Measurements from ENCODE around the gene DIPK2A. TPM values are rescaled to one million over a fixed set of nuclear protein-coding genes. Genes with fewer than 3 reads are reported as not detected.

DIPK2A gene, protein sequence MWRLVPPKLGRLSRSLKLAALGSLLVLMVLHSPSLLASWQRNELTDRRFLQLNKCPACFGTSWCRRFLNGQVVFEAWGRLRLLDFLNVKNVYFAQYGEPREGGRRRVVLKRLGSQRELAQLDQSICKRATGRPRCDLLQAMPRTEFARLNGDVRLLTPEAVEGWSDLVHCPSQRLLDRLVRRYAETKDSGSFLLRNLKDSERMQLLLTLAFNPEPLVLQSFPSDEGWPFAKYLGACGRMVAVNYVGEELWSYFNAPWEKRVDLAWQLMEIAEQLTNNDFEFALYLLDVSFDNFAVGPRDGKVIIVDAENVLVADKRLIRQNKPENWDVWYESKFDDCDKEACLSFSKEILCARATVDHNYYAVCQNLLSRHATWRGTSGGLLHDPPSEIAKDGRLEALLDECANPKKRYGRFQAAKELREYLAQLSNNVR
- 10 to 100 TPM; 15.7 to 73.6 (median 28.0) TPM for total RNA-seq

DNA sequence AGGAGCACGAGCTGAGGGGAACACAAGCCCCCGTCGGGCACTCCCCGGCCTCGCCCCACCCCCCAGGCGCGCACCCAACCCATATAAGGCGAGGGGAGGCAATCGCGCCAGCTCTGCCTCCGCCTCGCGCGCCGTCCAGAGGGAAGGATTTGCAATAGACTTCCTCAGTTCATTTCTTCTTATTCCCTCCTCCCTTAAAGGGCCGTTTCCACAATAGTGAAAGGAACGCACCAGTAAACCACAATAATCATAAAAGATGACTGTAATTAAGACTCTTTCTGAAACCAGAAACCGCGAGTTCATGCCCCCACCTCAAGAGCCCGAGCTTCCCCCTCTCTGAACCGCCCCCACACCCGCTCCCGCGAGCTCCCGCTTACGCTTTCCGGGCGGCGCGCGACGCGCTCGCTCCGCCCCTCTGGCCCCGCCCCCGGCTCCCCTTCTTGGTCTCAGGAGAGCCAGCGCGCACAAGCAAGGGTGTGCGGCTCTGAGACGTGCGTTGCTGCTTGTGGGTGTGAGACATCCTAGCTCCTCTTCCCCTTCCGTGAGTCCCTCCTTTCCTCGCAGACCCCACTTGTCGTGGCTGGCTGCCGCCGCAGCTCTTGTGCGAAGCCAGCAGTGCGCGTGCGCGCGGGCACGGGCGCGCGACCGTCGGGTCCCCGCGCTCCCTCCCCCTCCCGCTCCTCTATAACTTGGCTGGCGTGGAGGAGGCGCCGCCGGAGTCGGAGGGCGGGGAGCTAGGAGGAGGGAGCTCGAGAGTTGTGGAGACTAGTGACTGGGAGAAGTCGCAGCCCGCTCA lies at the start of gene DIPK2A:
DIPK2A (plus strand) TSS at position 465 of the 796 bp plus-strand sequence. CDS start 510 bp downstream, outside the sequence.
- TF ChIP-seq POLR2AphosphoS5 (IDR thresholded peaks at IDR 0.05) (peak; percentile 87 to 99), EP300 (IDR thresholded peaks at IDR 0.05) (peak in 1 of 4 donors; percentile 13), POLR2A (IDR thresholded peaks at IDR 0.05) (peak in 3 of 4 donors; percentile 88 to 98 (median 90))
- TF ChIP-seq, protein P1, sequence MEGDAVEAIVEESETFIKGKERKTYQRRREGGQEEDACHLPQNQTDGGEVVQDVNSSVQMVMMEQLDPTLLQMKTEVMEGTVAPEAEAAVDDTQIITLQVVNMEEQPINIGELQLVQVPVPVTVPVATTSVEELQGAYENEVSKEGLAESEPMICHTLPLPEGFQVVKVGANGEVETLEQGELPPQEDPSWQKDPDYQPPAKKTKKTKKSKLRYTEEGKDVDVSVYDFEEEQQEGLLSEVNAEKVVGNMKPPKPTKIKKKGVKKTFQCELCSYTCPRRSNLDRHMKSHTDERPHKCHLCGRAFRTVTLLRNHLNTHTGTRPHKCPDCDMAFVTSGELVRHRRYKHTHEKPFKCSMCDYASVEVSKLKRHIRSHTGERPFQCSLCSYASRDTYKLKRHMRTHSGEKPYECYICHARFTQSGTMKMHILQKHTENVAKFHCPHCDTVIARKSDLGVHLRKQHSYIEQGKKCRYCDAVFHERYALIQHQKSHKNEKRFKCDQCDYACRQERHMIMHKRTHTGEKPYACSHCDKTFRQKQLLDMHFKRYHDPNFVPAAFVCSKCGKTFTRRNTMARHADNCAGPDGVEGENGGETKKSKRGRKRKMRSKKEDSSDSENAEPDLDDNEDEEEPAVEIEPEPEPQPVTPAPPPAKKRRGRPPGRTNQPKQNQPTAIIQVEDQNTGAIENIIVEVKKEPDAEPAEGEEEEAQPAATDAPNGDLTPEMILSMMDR (IDR thresholded peaks at IDR 0.05) = no peak
- Histone ChIP-seq H3K9me3 (no peaks in the 10 kb centered on the region), H3K4me1 (peaks cover 19 to 22% (median 20%) of the 10 kb centered on the region in 4 donors), H3K36me3 (no peaks in the 10 kb centered on the region), H3K27ac (peak within 1 kb of the TSS; percentile 94 to 97 (median 97)), H3K27me3 (no peaks in the 10 kb centered on the region), H3K4me3 (peak within 1 kb of the TSS; percentile 52 to 92 (median 72))
- ATAC-seq (ENCODE audit: low FRiP score in 2 of 2) (peak; percentile 93 to 96), DNase-seq (peak; percentile 95 to 99)
- 0 to 1% methylated on average over 24 to 70 of the region's 71 CpGs for WGBS, 2 donors

DNA sequence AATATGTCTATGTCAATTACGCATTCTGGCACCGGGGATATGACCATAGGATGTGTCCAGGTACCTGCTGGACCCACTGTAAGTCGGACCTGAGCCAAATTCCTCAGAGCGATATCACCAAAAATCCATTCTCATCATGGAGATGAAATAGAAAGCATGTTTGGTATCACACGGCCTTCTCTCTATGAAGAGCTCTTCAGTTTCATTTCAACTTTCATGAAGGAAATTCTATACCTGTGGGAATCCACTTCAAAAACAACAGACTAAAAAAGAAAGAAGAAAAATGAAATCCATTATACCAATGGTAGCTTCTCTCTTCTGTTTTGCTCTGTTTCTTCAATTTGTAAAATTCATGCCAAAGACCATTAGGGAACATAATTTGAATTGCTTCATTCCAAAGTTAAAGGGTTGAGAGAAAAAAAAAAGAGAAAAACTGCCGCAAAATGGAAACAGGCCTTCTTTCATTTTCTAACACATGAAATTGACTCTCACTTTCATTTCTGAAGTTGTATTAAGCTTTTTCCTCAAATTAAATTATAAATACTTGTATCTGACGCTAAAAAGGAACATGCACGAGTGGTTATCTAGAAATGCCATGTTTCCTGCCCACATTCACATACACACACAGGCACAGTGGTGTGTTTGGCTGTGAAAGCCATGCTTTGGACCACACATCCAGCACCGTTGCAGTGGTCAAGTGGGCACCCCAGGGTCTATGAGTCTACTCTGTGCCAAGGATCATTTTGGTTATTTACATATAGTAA lies 46.9 kb upstream of the DIPK2A start:
- TF ChIP-seq POLR2A (IDR thresholded peaks at IDR 0.05) = no peak
- no peak for TF ChIP-seq EP300 (IDR thresholded peaks at IDR 0.05)
- no peak for TF ChIP-seq POLR2AphosphoS5 (IDR thresholded peaks at IDR 0.05)
- TF ChIP-seq, protein P1 (IDR thresholded peaks at IDR 0.05) = no peak
- H3K9me3 ChIP-seq = no peaks in the 10 kb centered on the region
- H3K27me3 ChIP-seq = no peaks in the 10 kb centered on the region
- no peak overlapping the region for H3K27ac ChIP-seq
- no peaks in the 10 kb centered on the region for H3K36me3 ChIP-seq
- DNase-seq (no peak), ATAC-seq (ENCODE audit: low FRiP score in 2 of 2) (no peak)
- no peaks in the 10 kb centered on the region for H3K4me1 ChIP-seq
- H3K4me3 ChIP-seq = no peak overlapping the region
- WGBS, 2 donors = 71 to 73% methylated on average over 9 of the region's 9 CpGs

DNA sequence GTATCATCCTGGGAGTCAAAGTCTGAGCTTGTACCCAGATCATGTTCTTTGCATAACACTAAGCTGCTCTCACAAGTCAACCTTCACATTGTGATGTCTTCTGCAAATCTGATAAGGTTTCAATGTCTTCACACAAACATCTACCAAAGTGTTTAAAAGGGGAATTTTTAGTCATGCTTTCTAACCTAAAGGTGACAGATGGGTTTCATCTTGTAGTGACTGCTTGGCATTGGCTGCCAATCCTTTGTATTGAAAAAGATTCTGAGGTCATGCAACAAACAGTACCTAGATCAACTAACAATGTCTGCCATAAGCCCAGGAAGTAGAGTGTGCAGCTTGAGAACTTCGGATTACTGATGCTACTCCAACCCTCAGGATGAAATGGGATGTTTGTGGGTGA lies 43.6 kb upstream of the DIPK2A start:
- Histone ChIP-seq H3K4me1 (no peaks in the 10 kb centered on the region), H3K4me3 (no peak overlapping the region), H3K27me3 (no peaks in the 10 kb centered on the region), H3K9me3 (no peaks in the 10 kb centered on the region), H3K36me3 (no peaks in the 10 kb centered on the region), H3K27ac (no peak overlapping the region)
- no peak for TF ChIP-seq POLR2A (IDR thresholded peaks at IDR 0.05)
- TF ChIP-seq EP300 (IDR thresholded peaks at IDR 0.05) = no peak
- TF ChIP-seq, protein P1 (IDR thresholded peaks at IDR 0.05) = no peak
- no peak for TF ChIP-seq POLR2AphosphoS5 (IDR thresholded peaks at IDR 0.05)
- ATAC-seq (ENCODE audit: low FRiP score in 2 of 2) (no peak), DNase-seq (no peak)
- 83 to 88% methylated on average over 1 of the region's 1 CpG for WGBS, 2 donors

DNA sequence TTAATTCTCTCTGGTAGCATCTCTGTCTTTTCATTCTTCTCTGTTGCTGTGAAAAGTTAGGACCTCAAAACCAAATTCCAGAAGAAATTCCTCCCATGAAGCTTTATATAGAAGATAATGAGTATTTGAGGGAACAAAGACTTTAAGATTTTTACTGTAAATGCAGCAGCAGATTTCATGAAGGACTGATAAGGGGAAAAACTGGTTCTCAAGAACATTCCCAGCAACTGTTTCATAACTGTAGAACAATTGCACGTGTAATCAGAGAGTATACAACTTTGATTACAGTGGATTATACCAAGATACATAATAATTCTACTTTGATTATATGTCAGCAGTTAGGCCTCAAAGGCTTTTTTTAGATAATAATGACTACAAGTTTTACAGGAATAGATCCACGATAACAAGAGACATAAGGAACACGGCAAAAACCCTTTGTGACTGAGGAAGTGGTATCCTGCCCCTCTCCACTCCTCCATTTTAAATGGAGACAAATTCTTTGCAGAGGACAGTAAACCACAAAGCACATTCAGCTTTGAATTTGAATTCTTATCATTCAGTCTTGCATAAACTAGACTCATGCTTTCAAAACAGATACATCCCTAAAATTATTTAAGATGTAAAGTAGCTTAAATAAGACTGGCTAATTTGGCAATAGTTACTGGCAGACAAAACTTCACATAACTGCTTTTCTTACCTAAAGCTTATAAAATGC lies 42.9 kb upstream of the DIPK2A start:
- TF ChIP-seq, protein P1 (IDR thresholded peaks at IDR 0.05) = no peak
- TF ChIP-seq EP300 (IDR thresholded peaks at IDR 0.05) (no peak), POLR2A (IDR thresholded peaks at IDR 0.05) (no peak), POLR2AphosphoS5 (IDR thresholded peaks at IDR 0.05) (no peak)
- Histone ChIP-seq H3K27me3 (no peaks in the 10 kb centered on the region), H3K9me3 (no peaks in the 10 kb centered on the region), H3K4me1 (no peaks in the 10 kb centered on the region), H3K36me3 (no peaks in the 10 kb centered on the region), H3K4me3 (no peak overlapping the region), H3K27ac (no peak overlapping the region)
- DNase-seq (no peak), ATAC-seq (ENCODE audit: low FRiP score in 2 of 2) (no peak)
- whole genome bisulfite sequencing, 2 donors = 63 to 74% methylated on average over 3 of the region's 3 CpGs
